BE2C (cell line): ENCODE results near the gene SORL1.

Source experiments
- DNase-seq: peaks from one replicate; pipeline ENCODE4 v3.0.0-alpha.2; 2020
- H3K27me3 ChIP-seq: fragments of 250-450 bp; sonication (Bioruptor Pico); 2 replicates; pipeline ENCODE4 v1.5.1; 2020; ENCODE audit warnings: mild to moderate bottlenecking
- H3K36me3 ChIP-seq: fragments of 250-450 bp; sonication (Bioruptor Pico); 2 replicates; pipeline ENCODE4 v1.5.1; 2020; ENCODE audit warnings: mild to moderate bottlenecking
- H3K4me1 ChIP-seq: fragments of 250-450 bp; sonication (Bioruptor Pico); 2 replicates; pipeline ENCODE4 v1.5.1; 2020
- H3K4me3 ChIP-seq: 2 replicates; pipeline ENCODE4 v1.5.1; 2011; ENCODE audit warnings: low read depth, low read length
- H3K9me3 ChIP-seq: fragments of 250-450 bp; sonication (Bioruptor Pico); 2 replicates; pipeline ENCODE4 v1.5.1; 2020
- TF ChIP-seq, protein P1 (sequence below): IDR thresholded peaks from 2 replicates; pipeline ENCODE4 v1.5.1; 2012; ENCODE audit warnings: mild to moderate bottlenecking, low read depth, low read length

Gene SORL1

DNA sequence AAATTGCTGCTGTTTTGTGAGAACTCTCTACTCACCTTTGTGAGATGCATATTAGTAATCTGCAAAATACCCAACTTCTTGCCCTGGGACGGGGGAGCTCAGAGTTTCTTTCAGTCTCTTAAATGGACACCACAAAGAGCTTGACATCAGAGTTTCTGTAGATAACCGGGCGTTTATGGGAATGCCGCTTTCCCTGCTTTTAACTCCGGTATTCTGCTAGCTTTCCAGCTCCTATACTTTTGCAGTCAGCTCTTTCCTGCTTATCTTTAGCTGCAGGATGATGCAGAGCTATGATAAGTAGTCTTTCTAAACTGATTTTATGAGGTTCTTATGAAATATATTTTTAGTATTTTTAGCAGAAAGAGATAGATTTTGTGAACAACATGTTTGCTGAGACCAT, 155.2 kb downstream of the SORL1 start:
- no peaks in the 10 kb centered on the region for H3K4me1 ChIP-seq
- H3K9me3 ChIP-seq: no peaks in the 10 kb centered on the region
- TF ChIP-seq, protein P1, sequence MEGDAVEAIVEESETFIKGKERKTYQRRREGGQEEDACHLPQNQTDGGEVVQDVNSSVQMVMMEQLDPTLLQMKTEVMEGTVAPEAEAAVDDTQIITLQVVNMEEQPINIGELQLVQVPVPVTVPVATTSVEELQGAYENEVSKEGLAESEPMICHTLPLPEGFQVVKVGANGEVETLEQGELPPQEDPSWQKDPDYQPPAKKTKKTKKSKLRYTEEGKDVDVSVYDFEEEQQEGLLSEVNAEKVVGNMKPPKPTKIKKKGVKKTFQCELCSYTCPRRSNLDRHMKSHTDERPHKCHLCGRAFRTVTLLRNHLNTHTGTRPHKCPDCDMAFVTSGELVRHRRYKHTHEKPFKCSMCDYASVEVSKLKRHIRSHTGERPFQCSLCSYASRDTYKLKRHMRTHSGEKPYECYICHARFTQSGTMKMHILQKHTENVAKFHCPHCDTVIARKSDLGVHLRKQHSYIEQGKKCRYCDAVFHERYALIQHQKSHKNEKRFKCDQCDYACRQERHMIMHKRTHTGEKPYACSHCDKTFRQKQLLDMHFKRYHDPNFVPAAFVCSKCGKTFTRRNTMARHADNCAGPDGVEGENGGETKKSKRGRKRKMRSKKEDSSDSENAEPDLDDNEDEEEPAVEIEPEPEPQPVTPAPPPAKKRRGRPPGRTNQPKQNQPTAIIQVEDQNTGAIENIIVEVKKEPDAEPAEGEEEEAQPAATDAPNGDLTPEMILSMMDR: no peak
- H3K27me3 ChIP-seq: no peaks in the 10 kb centered on the region
- no peaks in the 10 kb centered on the region; the same call in 1 of the 2 replicates for H3K36me3 ChIP-seq
- no peak for DNase-seq
- H3K4me3 ChIP-seq: no peak overlapping the region

DNA sequence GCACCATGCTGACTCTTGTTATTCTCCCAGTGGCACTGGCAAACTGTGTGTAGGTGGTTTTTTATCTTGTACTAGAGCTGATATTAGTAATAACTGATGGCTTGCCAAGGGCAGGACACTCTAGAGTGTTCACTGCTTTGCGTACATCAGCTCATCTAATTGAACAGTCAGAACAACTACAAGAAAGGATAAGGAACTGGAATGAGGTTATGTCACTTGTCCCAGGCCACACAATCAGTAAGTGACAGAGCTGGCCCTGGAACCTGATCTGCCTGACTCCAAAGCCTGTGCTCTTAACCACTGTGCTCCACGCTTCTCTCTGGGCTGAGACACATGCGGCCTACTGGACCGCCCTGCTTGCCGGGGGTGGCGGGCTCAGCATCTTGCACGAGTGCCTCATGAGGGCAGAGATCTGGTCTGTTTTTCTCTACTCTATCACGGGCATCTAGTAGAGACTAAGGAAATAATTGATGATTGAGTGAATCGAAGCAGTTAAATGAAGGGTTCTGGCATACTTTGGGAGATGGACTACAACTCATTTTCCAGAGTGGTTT, 156.5 kb downstream of the SORL1 start:
- TF ChIP-seq, protein P1: no peak
- Histone ChIP-seq H3K36me3 (no peaks in the 10 kb centered on the region; the same call in 1 of the 2 replicates), H3K4me3 (no peak overlapping the region), H3K4me1 (no peaks in the 10 kb centered on the region), H3K27me3 (no peaks in the 10 kb centered on the region), H3K9me3 (no peaks in the 10 kb centered on the region)
- DNase-seq: no peak

DNA sequence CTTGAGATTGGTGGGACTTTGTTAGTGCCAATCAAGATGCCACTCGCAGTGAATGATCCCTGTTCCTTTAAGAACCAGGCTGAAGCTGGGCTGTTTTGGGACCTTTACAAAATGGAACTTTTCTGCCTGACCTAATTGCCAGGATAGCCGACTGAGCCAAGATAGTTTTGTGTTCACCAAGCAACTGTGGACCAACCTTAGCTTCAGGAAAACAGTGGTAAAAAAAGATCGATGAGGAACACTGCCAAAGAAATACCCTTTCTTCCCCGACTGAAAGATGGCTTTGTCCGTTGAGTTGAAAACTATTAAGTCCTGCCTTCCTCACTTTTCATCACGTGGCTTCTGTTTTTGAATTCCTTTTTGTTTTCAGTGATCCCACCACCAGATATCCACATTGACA, 158.6 kb downstream of the SORL1 start:
- Histone ChIP-seq H3K9me3 (no peaks in the 10 kb centered on the region), H3K4me1 (no peaks in the 10 kb centered on the region), H3K27me3 (no peaks in the 10 kb centered on the region), H3K4me3 (no peak overlapping the region), H3K36me3 (no peaks in the 10 kb centered on the region; the same call in 1 of the 2 replicates)
- TF ChIP-seq, protein P1: no peak
- no peak for DNase-seq

DNA sequence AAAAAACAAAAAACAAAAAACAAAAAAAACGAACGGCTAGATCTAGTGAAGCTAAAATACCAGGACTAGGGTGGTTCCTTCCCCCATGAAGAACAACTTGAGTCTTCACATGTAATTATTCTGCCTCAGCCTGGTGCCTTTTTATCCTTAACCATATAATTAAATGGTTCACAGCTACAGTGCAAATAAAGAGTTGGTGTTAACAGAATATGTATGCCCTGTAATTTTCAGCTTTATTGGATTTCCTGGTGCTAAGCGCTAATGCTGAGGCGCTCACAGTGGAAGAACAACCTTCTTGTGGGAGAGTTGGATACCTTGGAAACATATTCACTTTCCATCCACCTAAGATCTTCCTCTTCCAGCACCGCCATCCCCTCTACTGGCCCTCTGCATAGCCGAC, 159.1 kb downstream of the SORL1 start:
- no peaks in the 10 kb centered on the region for H3K4me1 ChIP-seq
- H3K4me3 ChIP-seq: no peak overlapping the region
- no peak for DNase-seq
- TF ChIP-seq, protein P1: no peak
- no peaks in the 10 kb centered on the region for H3K9me3 ChIP-seq
- no peaks in the 10 kb centered on the region; the same call in 1 of the 2 replicates for H3K36me3 ChIP-seq
- H3K27me3 ChIP-seq: no peaks in the 10 kb centered on the region

DNA sequence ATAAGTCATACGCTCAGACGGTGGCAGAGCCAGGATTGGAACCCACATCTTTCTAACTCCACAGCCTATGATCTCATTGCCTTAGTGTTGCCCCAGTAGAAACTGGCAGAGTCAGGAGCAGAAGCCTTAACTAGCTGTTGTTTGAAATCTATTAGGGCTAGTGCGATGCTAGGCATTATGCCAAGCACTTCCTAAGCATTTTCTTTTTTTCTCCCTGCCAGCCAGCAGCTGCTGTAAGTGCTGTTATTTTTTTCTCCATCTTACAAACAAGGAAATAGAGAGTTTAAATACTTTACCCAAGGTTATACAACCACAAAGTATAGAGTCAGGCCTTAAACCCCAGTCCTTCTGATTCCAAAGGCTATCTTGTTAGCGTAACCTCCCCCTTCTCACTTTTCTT, 161.6 kb downstream of the SORL1 start:
- TF ChIP-seq, protein P1: no peak
- Histone ChIP-seq H3K36me3 (no peaks in the 10 kb centered on the region; the same call in 1 of the 2 replicates), H3K4me3 (no peak overlapping the region), H3K4me1 (no peaks in the 10 kb centered on the region), H3K27me3 (no peaks in the 10 kb centered on the region), H3K9me3 (no peaks in the 10 kb centered on the region)
- DNase-seq: no peak

DNA sequence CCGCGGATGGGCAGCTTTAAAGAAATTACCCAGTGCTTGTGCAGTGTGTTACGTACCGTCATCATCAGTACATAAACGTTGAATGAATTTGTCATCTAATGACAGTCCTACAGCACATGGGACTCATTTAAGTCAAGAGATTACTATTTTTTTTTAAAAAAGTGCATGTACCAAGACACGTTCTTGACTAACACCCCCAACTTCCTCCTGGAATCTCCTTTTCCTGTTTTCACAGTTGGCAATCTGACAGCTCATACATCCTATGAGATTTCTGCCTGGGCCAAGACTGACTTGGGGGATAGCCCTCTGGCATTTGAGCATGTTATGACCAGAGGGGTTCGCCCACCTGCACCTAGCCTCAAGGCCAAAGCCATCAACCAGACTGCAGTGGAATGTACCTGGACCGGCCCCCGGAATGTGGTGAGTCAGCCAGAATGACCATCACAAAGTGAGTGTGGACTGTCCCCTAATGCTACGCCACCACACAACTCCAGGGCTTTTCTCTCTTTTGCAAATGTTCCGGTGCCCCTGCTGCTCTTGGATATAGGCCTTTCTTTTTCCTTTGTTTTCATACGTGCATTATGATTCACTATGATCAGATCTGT, 162.6 kb downstream of the SORL1 start:
- no peaks in the 10 kb centered on the region for H3K4me1 ChIP-seq
- TF ChIP-seq, protein P1: no peak
- H3K27me3 ChIP-seq: no peaks in the 10 kb centered on the region
- DNase-seq: no peak
- no peaks in the 10 kb centered on the region for H3K9me3 ChIP-seq
- no peaks in the 10 kb centered on the region; the same call in 1 of the 2 replicates for H3K36me3 ChIP-seq
- H3K4me3 ChIP-seq: no peak overlapping the region
